HepG2 (cell line): ENCODE results near the gene LRRC45. TPM values are rescaled to one million over a fixed set of nuclear protein-coding genes. Genes with fewer than 3 reads are reported as not detected.

Experiments
- ATF5 ChIP-seq: sonication (generic); formaldehyde crosslinking; IDR thresholded peaks from 2 replicates; pipeline ENCODE4 v1.4.0; 2020; ENCODE audit warnings: mild to moderate bottlenecking, low read depth, missing genetic modification reagents
- CSRNP1 ChIP-seq: sonication (generic); formaldehyde crosslinking; IDR thresholded peaks from 2 replicates; pipeline ENCODE4 v1.8.1; 2023; ENCODE audit warnings: mild to moderate bottlenecking, missing genetic modification reagents
- HIVEP1 ChIP-seq: sonication (generic); formaldehyde crosslinking; IDR thresholded peaks from 2 replicates; pipeline ENCODE4 v1.4.0; 2020; ENCODE audit warnings: mild to moderate bottlenecking, missing genetic modification reagents
- HOXA9 ChIP-seq: sonication (generic); formaldehyde crosslinking; IDR thresholded peaks from 2 replicates; pipeline ENCODE4 v1.8.1; 2022; ENCODE audit warnings: missing genetic modification reagents, mild to moderate bottlenecking, moderate library complexity, borderline replicate concordance
- KDM4B ChIP-seq: sonication (generic); formaldehyde crosslinking; IDR thresholded peaks from 2 replicates; pipeline ENCODE4 v1.4.0; 2020; ENCODE audit warnings: missing genetic modification reagents
- MBNL3 ChIP-seq: fragments of 250-450 bp; sonication (Bioruptor Pico); conservative IDR thresholded peaks from 2 replicates; pipeline ENCODE4 v1.8.0; 2022; ENCODE audit warnings: mild to moderate bottlenecking, inconsistent platforms
- MLXIP ChIP-seq: sonication (generic); formaldehyde crosslinking; IDR thresholded peaks from 2 replicates; pipeline ENCODE4 v1.9.0; 2021; ENCODE audit warnings: missing genetic modification reagents, borderline replicate concordance
- PITX1 ChIP-seq: sonication (generic); formaldehyde crosslinking; IDR thresholded peaks from 2 replicates; pipeline ENCODE4 v1.5.1; 2020; ENCODE audit warnings: mild to moderate bottlenecking, missing genetic modification reagents
- TFE3 ChIP-seq: IDR thresholded peaks from 2 replicates; pipeline ENCODE4 v1.6.1; 2016
- ZBTB39 ChIP-seq: sonication (generic); formaldehyde crosslinking; IDR thresholded peaks from 2 replicates; pipeline ENCODE4 v1.5.0; 2020; ENCODE audit warnings: missing genetic modification reagents
- ZNF780A ChIP-seq: sonication (generic); formaldehyde crosslinking; IDR thresholded peaks from 2 replicates; pipeline ENCODE4 v1.8.0; 2022; ENCODE audit warnings: mild to moderate bottlenecking, missing genetic modification reagents, moderate library complexity
- ZNF792 ChIP-seq: IDR thresholded peaks from 2 replicates; pipeline ENCODE4 v1.6.1; 2016
- polyA plus RNA-seq, 8 experiments: library from polyadenylated mRNA; depleted of rRNA in 3 of 8; stranded (reverse) in 7 of 8; unstranded in 1 of 8; fragments of >200 nt; fragmentation: Illumina TruSeq in 4 of 8; extraction: Trizol in 4 of 8; gene quantifications; 2 replicates each; pipeline versions ENCODE4 v1.2.1 to v1.2.3, GENCODE V29; 2011 to 2016; ENCODE audit warnings: low read depth in 4 of 8, missing spikeins in 1 of 8, mixed read lengths in 1 of 8; ENCODE audit not compliant: insufficient read depth in 1 of 8
- total RNA-seq, 5 experiments: library from RNA; depleted of rRNA; stranded (reverse); fragments of >200 nt; fragmentation: Illumina TruSeq; extraction: Trizol; gene quantifications; 2 replicates each; pipeline ENCODE4 v1.2.3, GENCODE V29; 2016; ENCODE audit warnings: low read depth in 1 of 5
- TF ChIP-seq, protein P1 (sequence below): IDR thresholded peaks from 2 replicates; pipeline ENCODE4 v1.6.1; 2016; ENCODE audit warnings: mild to moderate bottlenecking
- TF ChIP-seq, protein P2 (sequence below): sonication (generic); formaldehyde crosslinking; IDR thresholded peaks from 2 replicates; pipeline ENCODE4 v1.8.1; 2023; ENCODE audit warnings: missing genetic modification reagents, mild to moderate bottlenecking, borderline replicate concordance
- TF ChIP-seq, protein P3 (sequence below): sonication (generic); formaldehyde crosslinking; IDR thresholded peaks from 2 replicates; pipeline ENCODE4 v1.5.1; 2020; ENCODE audit warnings: missing genetic modification reagents, mild to moderate bottlenecking, borderline replicate concordance

The LRRC45 gene
- total and polyA plus RNA-seq, 2 of the 13 experiments (the other 11 are each of a cell fraction or from before 2014, with no cell fraction given), result 11.6 to 48.1 TPM

- TF ChIP-seq ZBTB39 (no peak), CSRNP1 (CRISPR knock-in tag) (no peak), MLXIP (CRISPR knock-in tag) (peak; percentile 19; the same call in 1 of the 2 replicates), ZNF780A (CRISPR knock-in tag) (no peak), HIVEP1 (CRISPR knock-in tag) (no peak; the same call in 1 of the 2 replicates), ZNF792 (CRISPR knock-in tag) (no peak), ATF5 (CRISPR knock-in tag) (no peak), KDM4B (0 out of 2 replicates have a peak, but pooled peaks have one; percentile 16), TFE3 (peak; percentile 74), PITX1 (CRISPR knock-in tag) (no peak), MBNL3 (CRISPR knock-in tag) (no peak), HOXA9 (CRISPR knock-in tag) (0 out of 2 replicates have a peak, but pooled peaks have one; percentile 55)
- TF ChIP-seq, protein P1, sequence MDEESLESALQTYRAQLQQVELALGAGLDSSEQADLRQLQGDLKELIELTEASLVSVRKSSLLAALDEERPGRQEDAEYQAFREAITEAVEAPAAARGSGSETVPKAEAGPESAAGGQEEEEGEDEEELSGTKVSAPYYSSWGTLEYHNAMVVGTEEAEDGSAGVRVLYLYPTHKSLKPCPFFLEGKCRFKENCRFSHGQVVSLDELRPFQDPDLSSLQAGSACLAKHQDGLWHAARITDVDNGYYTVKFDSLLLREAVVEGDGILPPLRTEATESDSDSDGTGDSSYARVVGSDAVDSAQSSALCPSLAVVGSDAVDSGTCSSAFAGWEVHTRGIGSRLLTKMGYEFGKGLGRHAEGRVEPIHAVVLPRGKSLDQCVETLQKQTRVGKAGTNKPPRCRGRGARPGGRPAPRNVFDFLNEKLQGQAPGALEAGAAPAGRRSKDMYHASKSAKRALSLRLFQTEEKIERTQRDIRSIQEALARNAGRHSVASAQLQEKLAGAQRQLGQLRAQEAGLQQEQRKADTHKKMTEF (CRISPR knock-in tag), result peak; percentile 66; the same call in 1 of the 2 replicates
- TF ChIP-seq, protein P2, sequence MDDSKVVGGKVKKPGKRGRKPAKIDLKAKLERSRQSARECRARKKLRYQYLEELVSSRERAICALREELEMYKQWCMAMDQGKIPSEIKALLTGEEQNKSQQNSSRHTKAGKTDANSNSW (CRISPR knock-in tag), result no peak
- TF ChIP-seq, protein P3, sequence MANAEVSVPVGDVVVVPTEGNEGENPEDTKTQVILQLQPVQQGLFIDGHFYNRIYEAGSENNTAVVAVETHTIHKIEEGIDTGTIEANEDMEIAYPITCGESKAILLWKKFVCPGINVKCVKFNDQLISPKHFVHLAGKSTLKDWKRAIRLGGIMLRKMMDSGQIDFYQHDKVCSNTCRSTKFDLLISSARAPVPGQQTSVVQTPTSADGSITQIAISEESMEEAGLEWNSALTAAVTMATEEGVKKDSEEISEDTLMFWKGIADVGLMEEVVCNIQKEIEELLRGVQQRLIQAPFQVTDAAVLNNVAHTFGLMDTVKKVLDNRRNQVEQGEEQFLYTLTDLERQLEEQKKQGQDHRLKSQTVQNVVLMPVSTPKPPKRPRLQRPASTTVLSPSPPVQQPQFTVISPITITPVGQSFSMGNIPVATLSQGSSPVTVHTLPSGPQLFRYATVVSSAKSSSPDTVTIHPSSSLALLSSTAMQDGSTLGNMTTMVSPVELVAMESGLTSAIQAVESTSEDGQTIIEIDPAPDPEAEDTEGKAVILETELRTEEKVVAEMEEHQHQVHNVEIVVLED (CRISPR knock-in tag), result no peak
Measured at GRCh38 chr17:82015311-82015971, 7.7 kb upstream of the LRRC45 start (continued).
